WTC11 (cell line): ENCODE measurements around the gene CTDNEP1.

Experiments used
- ATF1 ChIP-seq: sonication (generic); formaldehyde crosslinking; IDR thresholded peaks from 2 replicates; pipeline ENCODE4 v1.8.1; 2023; ENCODE audit warnings: mild to moderate bottlenecking, moderate library complexity, missing genetic modification reagents
- CTCF ChIP-seq: fragments of 200-600 bp; IDR thresholded peaks from 2 replicates; pipeline ENCODE4 v1.8.0; 2022; ENCODE audit warnings: antibody characterized with exemption
- ELF4 ChIP-seq: sonication (generic); formaldehyde crosslinking; IDR thresholded peaks from 2 replicates; pipeline ENCODE4 v1.8.1; 2022; ENCODE audit warnings: low read depth, mild to moderate bottlenecking, moderate library complexity, missing genetic modification reagents
- KAT7 ChIP-seq: sonication (generic); formaldehyde crosslinking; IDR thresholded peaks from 2 replicates; pipeline ENCODE4 v1.8.1; 2023; ENCODE audit warnings: missing genetic modification reagents, mild to moderate bottlenecking, borderline replicate concordance
- MAX ChIP-seq: sonication (generic); formaldehyde crosslinking; IDR thresholded peaks from 2 replicates; pipeline ENCODE4 v1.8.0; 2022; ENCODE audit warnings: mild to moderate bottlenecking, missing genetic modification reagents
- MLX ChIP-seq: sonication (generic); formaldehyde crosslinking; IDR thresholded peaks from 2 replicates; pipeline ENCODE4 v1.8.1; 2023; ENCODE audit warnings: mild to moderate bottlenecking, missing genetic modification reagents, moderate library complexity
- MYBL2 ChIP-seq: sonication (generic); formaldehyde crosslinking; IDR thresholded peaks from 2 replicates; pipeline ENCODE4 v1.8.1; 2023; ENCODE audit warnings: mild to moderate bottlenecking, moderate library complexity, missing genetic modification reagents
- NFE2L1 ChIP-seq: sonication (generic); formaldehyde crosslinking; IDR thresholded peaks from 2 replicates; pipeline ENCODE4 v1.8.1; 2023; ENCODE audit warnings: missing genetic modification reagents
- RELA ChIP-seq: sonication (generic); formaldehyde crosslinking; IDR thresholded peaks from 2 replicates; pipeline ENCODE4 v1.8.1; 2022; ENCODE audit warnings: missing genetic modification reagents, mild to moderate bottlenecking, borderline replicate concordance
- TCF7 ChIP-seq: sonication (generic); formaldehyde crosslinking; IDR thresholded peaks from 2 replicates; pipeline ENCODE4 v1.8.0; 2022; ENCODE audit warnings: mild to moderate bottlenecking, low read depth, missing genetic modification reagents, moderate library complexity
- TP53 ChIP-seq: sonication (generic); formaldehyde crosslinking; IDR thresholded peaks from 2 replicates; pipeline ENCODE4 v1.8.1; 2023; ENCODE audit warnings: mild to moderate bottlenecking, missing genetic modification reagents

GRCh38 chr17:7281074-7281952 is 29.8 kb upstream of the CTDNEP1 start, which contains the start of gene SLC2A4:
- TF ChIP-seq MYBL2 (CRISPR knock-in tag) (no peak), CTCF (no peak), TCF7 (CRISPR knock-in tag) (no peak), MLX (no peak), KAT7 (no peak), TP53 (CRISPR knock-in tag) (no peak), ELF4 (CRISPR knock-in tag) (0 out of 2 replicates have a peak, but pooled peaks have one; percentile 55), MAX (CRISPR knock-in tag) (peak; percentile 6; the same call in 1 of the 2 replicates), RELA (CRISPR knock-in tag) (no peak), ATF1 (CRISPR knock-in tag) (no peak), NFE2L1 (CRISPR knock-in tag) (no peak)
